GM18868 (cell line): ENCODE data around the gene KRT13.

Experiments
- ATAC-seq: cut with Tn5 transposase; IDR thresholded peaks from one replicate; pipeline ENCODE4 v1.9.1; 2021; ENCODE audit warnings: mild to moderate bottlenecking, moderate library complexity; ENCODE audit not compliant: unreplicated experiment

Gene KRT13

GRCh38 chr17:41537990-41538389, 32.6 kb upstream of the KRT13 start:
- no peak for ATAC-seq

DNA sequence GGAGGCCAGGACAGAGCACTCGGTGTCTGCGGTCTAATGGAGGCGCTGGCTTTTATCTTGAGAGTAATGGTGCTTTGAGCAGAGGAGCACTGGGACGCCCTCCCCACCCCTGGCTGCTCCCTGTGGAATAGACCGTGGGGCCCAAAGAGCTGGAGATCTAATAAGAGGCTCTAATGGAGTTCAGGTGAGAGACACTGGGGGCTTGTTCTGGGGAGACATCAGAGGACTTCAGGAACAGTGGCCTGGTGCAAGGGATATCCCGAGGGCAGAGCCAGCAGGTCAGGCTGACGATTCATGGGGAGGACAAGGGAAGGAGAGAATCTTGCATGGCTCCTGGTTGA, 32.2 kb upstream of the KRT13 start:
- ATAC-seq, result no peak

- ATAC-seq, result no peak
Observed at GRCh38 chr17:41536741-41537613, 31.6 kb upstream of the KRT13 start.

DNA sequence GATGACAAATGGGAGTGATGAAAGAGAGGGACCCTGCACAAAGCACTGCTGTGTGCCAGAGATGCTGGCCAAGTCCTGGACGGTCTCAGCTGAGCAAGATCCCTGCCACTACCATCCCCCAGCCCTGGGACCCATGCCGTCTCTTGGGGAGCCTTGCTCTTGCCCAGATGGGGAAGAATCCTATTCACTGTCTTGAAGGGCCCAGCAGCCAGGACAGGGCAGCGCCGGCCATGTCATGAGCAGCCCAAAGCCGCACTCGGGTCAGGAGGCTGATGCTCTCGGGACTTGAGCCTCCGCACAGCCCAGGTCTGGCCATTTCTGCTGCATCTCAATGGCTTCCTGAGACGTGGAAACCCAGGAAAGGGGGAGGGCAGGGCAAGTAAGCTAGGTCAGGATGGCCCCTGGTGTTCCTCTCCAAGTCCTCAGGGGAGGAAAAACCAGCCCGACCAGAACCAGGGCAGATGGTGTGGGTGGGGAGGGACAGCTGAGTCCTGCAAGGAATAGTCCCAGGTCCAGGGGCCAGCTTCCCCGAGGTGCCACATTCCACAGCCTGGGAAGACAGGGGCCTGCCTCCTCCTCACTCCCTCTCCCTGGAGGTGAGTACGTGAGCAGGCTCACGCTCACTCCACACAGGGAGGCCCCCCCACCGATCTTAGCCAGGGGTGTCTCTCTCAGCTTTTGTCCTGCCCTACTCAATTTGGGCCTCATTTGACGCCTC, 30.5 kb upstream of the KRT13 start:
- ATAC-seq, result no peak

DNA sequence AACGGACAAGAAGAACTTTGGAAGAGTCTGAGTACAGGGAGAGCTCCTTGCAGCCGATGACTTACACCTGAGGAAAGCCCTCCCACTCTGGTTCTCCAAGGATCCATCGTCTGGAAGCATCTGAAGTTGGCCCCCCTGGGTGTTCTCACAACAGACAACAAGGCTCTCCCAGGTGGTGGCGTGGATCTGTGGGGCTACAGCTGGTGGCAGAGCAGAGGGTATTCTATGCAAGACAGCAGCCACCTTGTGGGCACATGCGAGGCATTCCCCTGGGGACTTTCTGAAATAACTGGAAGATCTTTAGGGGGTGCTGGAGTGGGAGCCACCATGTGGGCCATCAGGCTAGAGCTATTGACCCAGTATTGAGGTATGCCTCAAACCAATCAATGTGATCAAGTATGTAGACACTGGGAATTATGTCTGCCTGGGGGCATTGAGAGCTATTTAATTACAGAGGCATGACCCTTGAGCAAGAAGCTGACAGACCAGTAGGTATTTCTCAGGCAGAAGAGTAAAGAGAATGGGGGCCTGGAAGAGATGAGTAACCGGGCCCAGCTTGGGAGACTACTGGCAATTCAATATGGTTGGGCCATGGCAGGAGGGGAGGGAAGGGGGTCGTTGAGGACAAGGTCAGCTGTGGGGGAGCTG, 29.6 kb upstream of the KRT13 start:
- no peak for ATAC-seq

- ATAC-seq, result no peak
Observed at GRCh38 chr17:41533613-41534012, 28.2 kb upstream of the KRT13 start.

DNA sequence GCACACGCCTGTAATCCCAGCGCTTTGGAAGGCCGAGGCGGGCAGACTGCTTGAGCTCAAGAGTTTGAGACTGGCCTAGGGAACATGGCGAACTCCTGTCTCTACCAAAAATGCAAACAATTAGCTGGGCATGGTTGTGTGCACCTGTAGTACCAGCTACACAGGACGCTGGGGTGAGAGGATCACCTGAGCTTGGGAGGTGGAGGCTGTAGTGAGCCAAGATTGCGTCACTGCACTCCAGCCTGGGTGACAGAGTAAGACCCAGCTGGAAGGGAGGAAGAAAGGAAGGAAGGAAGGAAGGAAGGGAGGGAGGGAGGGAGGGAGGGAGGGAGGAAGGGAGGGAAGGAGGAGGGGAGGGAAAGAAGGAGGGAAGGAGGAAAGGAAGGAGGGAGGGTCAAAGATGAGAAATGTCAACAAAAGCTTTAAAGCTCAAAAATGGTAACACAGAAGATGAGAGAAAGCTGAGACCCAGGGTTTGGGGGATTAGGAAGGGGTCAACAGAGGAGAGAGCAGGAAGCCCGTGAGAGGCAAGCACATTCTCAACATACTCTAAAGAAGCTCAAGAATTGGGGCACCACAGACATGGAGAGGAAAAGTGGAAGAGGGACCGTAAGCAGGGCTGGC, 27.6 kb upstream of the KRT13 start:
- ATAC-seq, result no peak

GRCh38 chr17:41531993-41532392, 26.6 kb upstream of the KRT13 start:
- ATAC-seq, result no peak

GRCh38 chr17:41530062-41531048, 24.9 kb upstream of the KRT13 start:
- no peak for ATAC-seq

DNA sequence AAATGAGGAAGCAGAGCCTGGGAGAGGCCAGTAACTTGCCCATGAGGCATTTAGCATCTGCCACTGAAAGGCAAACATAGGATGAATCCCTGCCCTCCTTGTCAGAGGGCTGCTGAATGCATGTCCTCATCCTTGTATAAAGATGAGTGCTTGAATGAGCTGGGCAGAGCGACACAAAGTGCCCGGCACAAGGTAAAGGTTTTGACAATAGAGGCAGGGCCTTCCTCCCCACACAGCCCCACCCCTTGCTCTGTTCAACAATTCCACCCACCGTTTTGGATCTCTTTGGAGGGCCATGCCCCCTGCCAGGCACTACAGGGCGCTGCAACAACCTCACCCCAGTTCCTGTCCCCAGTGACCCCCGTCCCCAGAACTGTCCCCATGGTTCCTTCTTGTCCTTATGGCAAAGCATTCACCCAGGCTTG, 24.1 kb upstream of the KRT13 start:
- ATAC-seq, result no peak

DNA sequence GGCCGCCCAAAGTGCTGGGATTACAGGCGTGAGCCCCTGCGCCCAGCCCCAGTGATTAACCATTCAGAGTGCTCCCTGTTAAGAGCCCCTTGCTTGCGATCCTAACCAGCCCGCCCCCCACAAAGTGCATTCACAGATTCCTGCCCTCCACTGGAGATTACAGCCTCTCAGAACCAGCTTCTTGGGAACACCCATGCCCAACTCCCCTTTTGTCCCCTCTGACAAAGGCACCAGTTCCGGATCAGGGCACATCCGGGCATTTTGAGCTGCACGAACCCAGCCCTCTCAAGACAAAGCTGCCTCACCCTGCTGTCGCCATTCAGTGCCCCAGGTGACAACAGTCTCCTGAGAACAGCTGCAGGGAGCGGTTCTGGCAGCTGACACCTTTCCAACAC, 23.5 kb upstream of the KRT13 start:
- no peak for ATAC-seq

GRCh38 chr17:41527063-41528023, 21.9 kb upstream of the KRT13 start:
- ATAC-seq, result no peak

DNA sequence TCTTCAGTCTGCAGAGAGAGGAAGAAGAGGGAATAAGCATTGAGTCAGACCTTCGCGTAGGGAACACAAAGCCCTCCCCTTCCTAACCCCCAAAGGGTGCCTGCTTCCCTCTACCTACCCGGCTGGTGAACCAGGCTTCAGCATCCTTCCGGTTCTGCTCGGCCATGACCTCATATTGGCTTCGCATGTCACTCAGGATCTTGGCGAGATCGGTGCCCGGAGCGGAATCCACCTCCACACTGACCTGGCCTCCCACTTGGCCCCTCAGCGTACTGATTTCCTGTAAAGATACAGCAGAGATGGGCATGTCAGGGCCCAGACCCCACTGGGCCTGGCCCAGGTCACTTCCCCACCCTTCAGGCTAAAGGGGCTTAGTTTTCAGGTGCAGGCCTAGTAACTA, 18.8 kb upstream of the KRT13 start:
- ATAC-seq, result no peak

GRCh38 chr17:41523787-41524186, 18.4 kb upstream of the KRT13 start:
- no peak for ATAC-seq

- no peak for ATAC-seq
Observed at GRCh38 chr17:41523225-41523593, 17.8 kb upstream of the KRT13 start.

DNA sequence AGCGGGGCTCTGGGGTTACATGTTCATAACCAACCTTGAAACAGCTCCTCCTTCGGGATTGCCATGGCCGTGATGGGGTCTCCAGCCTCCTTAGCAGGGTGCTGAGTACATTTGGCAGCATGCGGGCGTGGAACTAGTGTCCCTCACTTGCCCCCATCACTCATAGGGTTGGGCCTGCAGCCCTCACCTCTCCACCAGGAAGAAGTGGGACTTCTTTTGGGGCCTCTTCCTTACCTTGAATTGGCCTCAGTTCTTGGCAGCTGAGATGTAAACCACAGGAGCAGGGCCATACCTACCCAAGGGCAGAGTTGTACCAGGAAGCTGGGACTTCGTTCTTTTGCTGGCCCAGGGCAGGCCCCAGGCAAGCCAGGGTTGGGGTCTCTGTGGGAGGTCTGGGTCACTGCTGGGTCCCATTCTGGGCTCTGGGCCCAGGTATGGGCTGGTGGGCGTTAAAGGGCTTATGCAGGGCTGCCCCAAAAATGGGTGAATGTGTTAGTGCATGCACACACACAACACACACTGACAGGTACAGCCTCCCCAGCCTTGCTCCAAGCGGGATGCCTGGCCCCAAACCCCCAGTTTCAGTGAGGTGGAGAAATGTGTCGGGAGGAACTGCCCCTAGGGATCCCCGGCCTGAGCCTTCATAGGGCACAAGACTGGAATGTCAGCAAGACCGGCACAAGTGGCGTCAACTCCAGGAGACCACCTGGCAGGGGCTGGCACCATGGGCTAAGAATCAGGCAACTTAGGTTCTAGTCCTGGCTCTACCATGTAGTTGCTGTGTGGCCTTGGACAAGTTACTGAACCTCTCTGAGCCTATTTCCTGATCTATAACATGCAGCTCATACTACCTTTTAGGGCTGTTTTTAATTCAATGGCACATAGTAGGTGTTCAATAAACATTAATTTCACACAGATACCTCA, 17.2 kb upstream of the KRT13 start:
- no peak for ATAC-seq

GRCh38 chr17:41521574-41522261, 16.3 kb upstream of the KRT13 start:
- ATAC-seq, result no peak
